ENCODE measurements around the gene ELOVL1.

DNA sequence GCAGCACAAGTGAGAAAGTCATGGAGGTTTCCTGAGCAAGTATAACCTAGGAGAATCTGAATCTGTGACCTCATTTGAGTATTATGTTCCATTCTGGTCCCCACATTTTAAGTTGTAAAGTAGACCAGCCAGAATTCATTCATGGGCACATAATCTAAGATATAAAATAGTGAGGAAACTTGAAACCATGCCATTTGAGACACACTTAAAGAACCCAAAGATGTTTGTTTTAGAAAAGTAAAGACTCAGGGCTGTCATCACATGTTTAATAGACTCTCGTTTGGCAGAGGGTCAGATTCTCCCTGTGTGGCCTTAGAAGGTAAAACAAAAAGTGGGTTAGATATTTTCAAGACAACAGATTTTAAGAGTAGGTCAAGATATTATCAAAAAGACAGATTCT lies 28.2 kb upstream of the ELOVL1 start:
- TF ChIP-seq, protein P1, sequence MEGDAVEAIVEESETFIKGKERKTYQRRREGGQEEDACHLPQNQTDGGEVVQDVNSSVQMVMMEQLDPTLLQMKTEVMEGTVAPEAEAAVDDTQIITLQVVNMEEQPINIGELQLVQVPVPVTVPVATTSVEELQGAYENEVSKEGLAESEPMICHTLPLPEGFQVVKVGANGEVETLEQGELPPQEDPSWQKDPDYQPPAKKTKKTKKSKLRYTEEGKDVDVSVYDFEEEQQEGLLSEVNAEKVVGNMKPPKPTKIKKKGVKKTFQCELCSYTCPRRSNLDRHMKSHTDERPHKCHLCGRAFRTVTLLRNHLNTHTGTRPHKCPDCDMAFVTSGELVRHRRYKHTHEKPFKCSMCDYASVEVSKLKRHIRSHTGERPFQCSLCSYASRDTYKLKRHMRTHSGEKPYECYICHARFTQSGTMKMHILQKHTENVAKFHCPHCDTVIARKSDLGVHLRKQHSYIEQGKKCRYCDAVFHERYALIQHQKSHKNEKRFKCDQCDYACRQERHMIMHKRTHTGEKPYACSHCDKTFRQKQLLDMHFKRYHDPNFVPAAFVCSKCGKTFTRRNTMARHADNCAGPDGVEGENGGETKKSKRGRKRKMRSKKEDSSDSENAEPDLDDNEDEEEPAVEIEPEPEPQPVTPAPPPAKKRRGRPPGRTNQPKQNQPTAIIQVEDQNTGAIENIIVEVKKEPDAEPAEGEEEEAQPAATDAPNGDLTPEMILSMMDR (IDR thresholded peaks at IDR 0.05 in 4 of 5, conservative IDR thresholded peaks at IDR 0.05 in 1 of 5), result no peak
- no peak for TF ChIP-seq POLR2A (IDR thresholded peaks at IDR 0.05)

Data from gastrocnemius medialis (tissue), 4 donors.